GDM1 (cell line): ENCODE results near the gene GTF2IRD1.
"Not testable (repeated sequence)": the region's sequence is repeated elsewhere in the genome, so short reads cannot be mapped to it uniquely, and the experiment has no call there.

Experiments
- DNase-seq: peaks from one replicate; lab custom pipeline; 2025; lab: John Stamatoyannopoulos, UW

The GTF2IRD1 gene

GRCh38 chr7:74493295-74493694 is 39.6 kb downstream of the GTF2IRD1 start:
- DNase-seq, result no peak

DNA sequence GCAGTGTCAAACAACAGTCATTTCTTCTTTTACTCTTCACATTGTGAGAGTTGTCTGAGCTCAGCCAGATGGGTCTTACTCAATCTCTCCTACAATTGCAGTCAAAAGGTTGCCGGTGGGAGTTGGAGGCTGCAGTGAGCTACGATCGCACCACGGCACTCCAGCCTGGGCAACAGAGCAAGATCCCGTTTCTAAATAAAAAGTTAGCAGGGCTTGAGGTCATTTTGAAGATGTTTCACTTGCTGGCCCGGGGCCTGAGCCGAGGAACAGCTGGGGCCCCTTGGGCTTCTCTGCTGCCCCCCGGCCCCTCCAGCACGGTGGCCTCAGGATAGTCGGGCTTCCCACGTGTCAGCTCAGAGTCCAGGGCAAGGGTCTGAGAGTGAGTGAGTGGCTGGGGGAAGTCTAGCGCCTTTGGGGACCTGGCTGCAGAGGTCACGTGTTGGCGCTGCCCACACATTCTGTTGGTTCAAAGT is 40.4 kb downstream of the GTF2IRD1 start:
- DNase-seq, result no peak

- no peak for DNase-seq
Measured at GRCh38 chr7:74495112-74496086, 41.7 kb downstream of the GTF2IRD1 start.

GRCh38 chr7:74496272-74496671 is 42.6 kb downstream of the GTF2IRD1 start:
- no peak for DNase-seq

- not testable (repeated sequence) for DNase-seq
Measured at GRCh38 chr7:74496773-74497172, 43.1 kb downstream of the GTF2IRD1 start.

- no peak for DNase-seq
Measured at GRCh38 chr7:74498354-74498753, 44.6 kb downstream of the GTF2IRD1 start.

- DNase-seq, result no peak
Measured at GRCh38 chr7:74498996-74499834, 45.5 kb downstream of the GTF2IRD1 start.

DNA sequence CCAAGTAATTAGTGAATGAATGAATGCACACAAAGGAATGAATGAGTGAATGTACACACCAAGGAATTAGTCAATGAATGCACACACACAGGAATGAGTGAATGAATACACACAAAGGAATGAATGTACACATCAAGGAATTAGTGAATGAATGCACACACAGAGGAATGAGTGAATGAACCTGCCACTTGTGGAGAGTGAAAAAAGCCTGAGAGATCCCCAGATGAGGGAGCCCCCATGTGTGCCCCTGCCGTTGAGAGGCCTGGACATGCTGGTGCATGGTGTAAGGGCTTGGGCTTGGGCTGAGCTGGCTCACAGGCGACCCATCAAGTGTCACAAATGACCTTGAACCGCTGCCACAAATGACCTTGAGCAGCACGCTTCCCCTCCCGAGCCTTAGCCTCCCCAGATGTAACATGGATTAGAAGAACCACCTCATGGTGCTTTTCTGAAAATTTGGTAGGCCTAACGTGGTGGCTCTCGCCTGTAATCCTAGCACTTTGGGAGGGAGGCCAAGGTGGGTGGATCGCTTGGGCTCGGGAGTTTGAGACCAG is 46.2 kb downstream of the GTF2IRD1 start:
- no peak for DNase-seq

DNA sequence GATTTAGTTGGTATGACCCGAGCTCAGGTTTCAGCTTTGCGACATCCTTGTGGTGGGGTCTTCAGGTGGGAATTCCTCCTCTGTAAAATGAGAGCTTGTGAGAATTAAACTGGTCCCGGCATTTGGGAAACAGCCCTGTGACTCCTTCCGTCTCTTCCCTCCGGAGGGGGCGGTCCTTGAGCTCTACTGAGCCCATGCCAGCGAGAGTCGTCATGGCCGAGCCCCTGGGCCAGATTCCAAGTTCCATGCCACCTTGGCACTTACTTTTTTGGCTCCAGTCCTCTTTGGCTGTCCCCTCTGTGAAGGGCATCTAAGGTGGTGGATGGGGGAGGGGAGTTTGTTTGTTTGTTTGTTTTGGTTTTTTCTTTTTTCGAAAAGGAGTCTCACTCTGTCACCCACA is 47.6 kb downstream of the GTF2IRD1 start:
- no peak for DNase-seq

DNA sequence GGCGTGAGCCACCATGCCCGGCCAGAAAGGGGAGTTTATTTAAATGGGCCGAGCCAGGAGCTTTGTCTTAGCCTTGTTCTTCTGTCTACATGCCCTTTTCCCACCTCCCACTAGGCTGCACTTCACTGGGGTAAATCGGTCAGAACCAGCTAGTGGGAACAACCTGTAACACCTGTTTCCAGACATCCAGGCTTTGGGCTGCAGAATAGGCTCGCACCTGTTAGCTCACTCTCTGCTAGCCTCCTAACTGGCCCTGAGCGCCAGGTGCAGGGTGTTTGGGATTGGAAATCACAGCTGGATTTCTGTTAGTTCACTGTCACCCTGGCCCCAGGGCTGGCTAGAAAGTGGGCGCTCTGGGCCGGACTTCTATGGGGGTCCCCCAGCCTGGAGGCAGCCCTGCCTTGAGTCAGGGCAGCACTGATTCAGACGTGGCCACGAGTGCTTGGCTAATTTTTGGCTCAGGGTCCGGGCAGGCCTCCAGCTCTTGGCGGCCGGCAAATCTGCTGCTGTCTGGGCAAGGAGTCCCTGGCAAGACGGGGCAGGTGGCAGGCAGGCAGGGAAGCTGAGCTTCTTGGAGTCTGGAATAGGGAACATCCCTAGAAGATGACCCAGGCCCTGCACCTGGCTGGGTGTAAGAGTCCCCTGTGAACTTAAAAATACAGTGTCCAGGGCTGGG is 48.6 kb downstream of the GTF2IRD1 start:
- no peak for DNase-seq

DNA sequence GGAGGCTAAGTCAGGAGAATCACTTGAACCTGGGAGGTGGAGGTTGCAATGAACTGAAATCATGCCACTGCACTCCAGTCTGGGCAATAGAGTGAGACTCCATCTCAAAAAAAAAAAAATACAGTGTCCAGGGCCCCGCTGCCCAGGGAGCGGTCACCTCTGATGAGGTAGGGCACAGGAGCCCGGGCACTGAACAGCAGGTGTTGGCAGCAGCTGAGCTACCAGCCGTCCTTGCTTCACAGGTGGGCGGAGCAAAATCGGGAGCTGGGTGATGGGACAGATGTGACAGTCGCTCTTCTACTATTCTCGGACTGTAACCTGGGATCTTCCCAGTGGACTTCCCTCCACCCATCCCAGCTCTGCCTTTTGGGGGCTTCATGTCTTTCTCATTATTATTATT is 49.4 kb downstream of the GTF2IRD1 start:
- DNase-seq, result no peak

DNA sequence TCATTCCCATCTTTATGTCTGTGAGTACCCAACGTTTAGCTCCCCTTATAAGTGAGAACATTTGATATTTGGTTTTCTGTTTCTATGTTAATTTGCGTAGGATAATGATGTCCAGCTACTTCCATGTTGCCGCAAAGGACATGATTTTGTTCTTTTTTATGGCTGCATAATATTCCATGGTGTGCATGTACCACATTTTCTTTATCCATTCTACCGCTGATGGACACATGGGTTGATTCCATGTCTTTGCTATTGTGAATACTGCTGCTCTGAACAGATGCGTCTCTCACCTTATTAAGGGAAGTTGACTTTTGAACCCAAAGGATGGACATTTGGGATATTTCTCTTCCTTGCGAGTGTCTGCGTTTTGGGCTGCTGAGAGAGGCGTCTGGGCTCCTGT is 50.2 kb downstream of the GTF2IRD1 start:
- DNase-seq, result no peak

- no peak for DNase-seq
Measured at GRCh38 chr7:74505471-74506324, 52.0 kb downstream of the GTF2IRD1 start.

DNA sequence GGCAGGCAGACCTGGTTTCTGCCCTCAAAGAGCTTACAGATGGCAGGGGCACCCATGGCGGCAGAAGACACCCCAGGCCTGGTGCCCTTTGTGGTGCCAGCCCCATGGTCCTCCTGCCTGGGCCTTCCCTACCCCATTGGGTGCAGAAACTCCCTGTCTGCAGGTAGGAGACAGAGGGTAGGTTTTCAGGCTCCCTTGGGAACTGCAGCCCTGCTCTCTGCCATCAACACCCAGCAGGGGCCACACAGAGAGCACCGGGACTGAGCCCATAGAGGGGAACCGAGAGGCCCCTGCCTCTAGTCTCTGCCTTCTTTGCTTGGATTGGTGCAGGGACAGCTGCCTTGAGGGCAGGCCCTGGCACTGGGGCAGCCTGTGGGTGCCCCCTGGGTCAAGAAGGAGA is 52.6 kb downstream of the GTF2IRD1 start:
- no peak for DNase-seq

DNA sequence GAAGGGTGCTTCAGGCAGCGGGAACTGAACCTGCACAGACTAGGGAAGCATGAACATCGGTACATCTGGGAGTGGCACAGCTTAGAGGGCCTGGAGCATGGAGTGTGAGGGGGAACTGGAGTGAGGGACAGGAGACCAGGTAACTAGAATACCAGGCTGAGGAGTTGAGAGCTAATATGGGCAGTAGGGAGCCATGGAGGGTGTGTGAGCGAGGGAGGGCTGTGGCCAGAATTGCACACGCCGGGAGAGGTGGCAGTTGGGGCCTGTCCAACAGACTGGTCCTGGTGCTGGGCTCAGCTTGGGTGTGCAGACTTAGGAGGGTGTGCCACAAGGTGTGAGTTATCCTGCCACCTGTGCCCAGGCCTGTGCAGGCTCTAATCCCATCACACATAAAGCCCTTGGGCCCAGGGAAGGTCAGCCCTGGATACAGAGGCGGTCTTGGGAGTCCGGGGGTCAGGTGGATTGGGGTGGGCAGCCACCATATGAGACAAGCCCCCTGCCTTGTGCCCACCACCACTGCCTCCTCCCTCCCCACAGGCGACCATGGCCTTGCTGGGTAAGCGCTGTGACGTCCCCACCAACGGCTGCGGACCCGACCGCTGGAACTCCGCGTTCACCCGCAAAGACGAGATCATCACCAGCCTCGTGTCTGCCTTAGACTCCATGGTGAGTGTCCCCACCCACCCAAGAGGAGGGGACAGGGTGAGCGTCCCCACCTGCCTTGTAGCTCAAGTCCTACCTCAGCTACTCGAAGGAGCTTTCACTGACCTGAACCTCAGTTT is 54.0 kb downstream of the GTF2IRD1 start:
- DNase-seq, result no peak

DNA sequence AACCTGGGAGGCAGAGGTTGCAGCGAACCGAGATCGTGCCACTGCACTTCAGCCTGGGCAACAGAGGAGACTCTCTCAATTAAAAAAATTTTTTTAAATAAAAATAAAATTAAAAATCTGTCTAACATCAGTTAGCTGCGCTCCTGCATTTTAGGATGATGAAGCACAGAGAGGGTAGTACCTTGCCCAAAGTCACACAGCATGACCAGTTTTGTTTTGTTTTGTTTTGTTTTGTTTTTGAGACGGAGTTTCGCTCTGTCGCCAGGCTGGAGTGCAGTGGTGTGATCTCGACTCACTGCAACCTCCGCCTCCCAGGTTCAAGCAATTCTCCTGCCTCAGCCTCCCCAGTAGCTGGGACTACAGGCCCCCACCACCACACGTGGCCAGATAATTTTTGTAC is 55.7 kb downstream of the GTF2IRD1 start:
- not testable (repeated sequence) for DNase-seq

- DNase-seq, result no peak
Measured at GRCh38 chr7:74511345-74511744, 57.6 kb downstream of the GTF2IRD1 start.

GRCh38 chr7:74512762-74513161 is 59.1 kb downstream of the GTF2IRD1 start:
- DNase-seq, result no peak

GRCh38 chr7:74514131-74514591 is 60.5 kb downstream of the GTF2IRD1 start:
- DNase-seq, result no peak

- DNase-seq, result no peak
Measured at GRCh38 chr7:74515276-74515675, 61.6 kb downstream of the GTF2IRD1 start.
